Inflammatory macrophage treated with lipopolysaccharide for 4 hours (primary cell): Measurements from ENCODE around the gene SPIC.

Source experiments
- DNase-seq: peaks from one replicate; pipeline ENCODE4 v3.0.0-alpha.2; 2020

The SPIC gene

GRCh38 chr12:101536069-101536674 is 61.0 kb downstream of the SPIC start:
- no peak for DNase-seq
